Inflammatory macrophage (primary cell): ENCODE data around the gene NCAM1.

ENCODE experiments used
- DNase-seq, 2 donors: peaks; one replicate each; pipeline ENCODE4 v3.0.0-alpha.2; 2020 to 2022

Gene NCAM1

GRCh38 chr11:113317339-113317738 lies 356.1 kb downstream of the NCAM1 start:
- no peak for DNase-seq

GRCh38 chr11:113319085-113319484 lies 357.9 kb downstream of the NCAM1 start:
- DNase-seq, result no peak

GRCh38 chr11:113322158-113322557 lies 360.9 kb downstream of the NCAM1 start:
- no peak for DNase-seq

- no peak for DNase-seq
Measured at GRCh38 chr11:113324250-113324649, 363.0 kb downstream of the NCAM1 start.
